IMR-90 (cell line): ENCODE results near the gene DBNL. TPM values are rescaled to one million over a fixed set of nuclear protein-coding genes. Genes with fewer than 3 reads are reported as not detected.
"Not testable (repeated sequence)": the region's sequence is repeated elsewhere in the genome, so short reads cannot be mapped to it uniquely, and the experiment has no call there.

Experiments used
- ATAC-seq: fragments of 200-7000 bp; cut with Tn5 transposase; 2 replicates; pipeline ENCODE4 v1.9.1; 2020; ENCODE audit warnings: low read depth, mild to moderate bottlenecking, moderate library complexity
- BruUV-seq: library from RNA; stranded (reverse); fragments of 400-500 nt; replicated peaks from 2 replicates; lab custom pipeline; 2021; lab: Mats Ljungman, UMichigan
- CTCF ChIA-PET: fragments of 300-600 bp; formaldehyde crosslinking; extraction: SDS; loops from one replicate; lab custom pipeline; 2021; ENCODE audit warnings: antibody characterized with exemption; lab: Yijun Ruan, JAX
- POLR2A ChIA-PET: fragments of 300-600 bp; sonication (Branson Sonifier 250); formaldehyde crosslinking; loops from one replicate; lab custom pipeline; 2022; ENCODE audit warnings: antibody characterized with exemption; ENCODE audit not compliant: unreplicated experiment; lab: Charles Lee
- DNase-seq: peaks from one replicate; pipeline ENCODE4 v3.0.0; 2013
- H2AFZ ChIP-seq: replicated peaks from 2 replicates; pipeline ENCODE3; 2013; ENCODE audit warnings: low read length, mild to moderate bottlenecking; ENCODE audit not compliant: poor library complexity
- H2AK5ac ChIP-seq: 2 replicates; pipeline ENCODE4 v1.6.1; 2013; ENCODE audit warnings: low read depth, low read length, inconsistent platforms
- H2AK9ac ChIP-seq: replicated peaks from 2 replicates; pipeline ENCODE3; 2013; ENCODE audit warnings: mild to moderate bottlenecking, low read depth, low read length, moderate library complexity; ENCODE audit not compliant: poor library complexity
- H2BK120ac ChIP-seq: 2 replicates; pipeline ENCODE4 v1.6.1; 2013; ENCODE audit warnings: low read depth, low read length, inconsistent platforms
- H2BK15ac ChIP-seq: 3 replicates; pipeline ENCODE4 v1.6.1; 2013; ENCODE audit warnings: low read depth, low read length, inconsistent platforms
- H2BK20ac ChIP-seq: 2 replicates; pipeline ENCODE4 v1.6.1; 2013; ENCODE audit warnings: low read depth, mild to moderate bottlenecking, inconsistent platforms, low read length, moderate library complexity
- H2BK5ac ChIP-seq: 2 replicates; pipeline ENCODE4 v1.6.1; 2013; ENCODE audit warnings: mild to moderate bottlenecking, low read depth, low read length, inconsistent platforms; ENCODE audit not compliant: poor library complexity, severe bottlenecking
- H3K14ac ChIP-seq: replicated peaks from 2 replicates; pipeline ENCODE4 v1.6.1; 2013; ENCODE audit warnings: low read depth, low read length, inconsistent platforms
- H3K18ac ChIP-seq: 2 replicates; pipeline ENCODE4 v1.6.1; 2013; ENCODE audit warnings: low read depth, low read length, control low read depth
- H3K23ac ChIP-seq: 2 replicates; pipeline ENCODE4 v1.6.1; 2013; ENCODE audit warnings: low read depth, low read length, inconsistent platforms
- H3K27ac ChIP-seq: 2 replicates; pipeline ENCODE4 v1.5.1; 2013; ENCODE audit warnings: mild to moderate bottlenecking, control low read depth, low read length; ENCODE audit not compliant: insufficient read depth
- H3K27me3 ChIP-seq: 2 replicates; pipeline ENCODE4 v1.6.1; 2013; ENCODE audit warnings: low read length; ENCODE audit not compliant: control insufficient read depth, insufficient read depth
- H3K36me3 ChIP-seq: 2 replicates; pipeline ENCODE4 v1.6.1; 2013; ENCODE audit warnings: low read length, mixed read lengths; ENCODE audit not compliant: control insufficient read depth, insufficient read depth
- H3K4ac ChIP-seq: 2 replicates; pipeline ENCODE4 v1.6.1; 2013; ENCODE audit warnings: low read depth, low read length, inconsistent platforms
- H3K4me1 ChIP-seq: 2 replicates; pipeline ENCODE4 v1.6.1; 2013; ENCODE audit warnings: low read length, mixed read lengths; ENCODE audit not compliant: control insufficient read depth, insufficient read depth
- H3K4me2 ChIP-seq: 2 replicates; pipeline ENCODE4 v1.6.1; 2013; ENCODE audit warnings: low read depth, mild to moderate bottlenecking, control low read depth, low read length, moderate library complexity
- H3K4me3 ChIP-seq: 2 replicates; pipeline ENCODE4 v1.5.1; 2013; ENCODE audit warnings: low read depth, mild to moderate bottlenecking, control low read depth, low read length, moderate library complexity; ENCODE audit not compliant: insufficient read depth
- H3K56ac ChIP-seq: 2 replicates; pipeline ENCODE4 v1.6.1; 2013; ENCODE audit warnings: low read length, inconsistent platforms; ENCODE audit not compliant: insufficient read depth; ENCODE audit errors: extremely low read depth
- H3K79me1 ChIP-seq, 2 experiments: 2 replicates each; pipeline ENCODE4 v1.6.1; 2013; ENCODE audit warnings: low read length in 2 of 2, inconsistent platforms in 1 of 2, low read depth in 1 of 2
- H3K9ac ChIP-seq: 2 replicates; pipeline ENCODE4 v1.6.1; 2013; ENCODE audit warnings: low read depth, low read length, control low read depth
- H3K9me1 ChIP-seq: 2 replicates; pipeline ENCODE4 v1.6.1; 2013; ENCODE audit warnings: low read length, inconsistent platforms; ENCODE audit not compliant: insufficient read depth
- H3K9me3 ChIP-seq: 2 replicates; pipeline ENCODE4 v1.6.1; 2013; ENCODE audit warnings: low read length; ENCODE audit not compliant: control insufficient read depth, insufficient read depth
- H4K20me1 ChIP-seq: 2 replicates; pipeline ENCODE4 v1.6.1; 2013; ENCODE audit warnings: low read length, inconsistent platforms; ENCODE audit not compliant: insufficient read depth
- H4K5ac ChIP-seq: 2 replicates; pipeline ENCODE4 v1.6.1; 2013; ENCODE audit warnings: mild to moderate bottlenecking, low read depth, low read length, control low read depth
- H4K8ac ChIP-seq, 2 experiments: 2 replicates each; pipeline ENCODE4 v1.6.1; 2013; ENCODE audit warnings: low read depth in 2 of 2, low read length in 2 of 2, control low read depth in 1 of 2, inconsistent platforms in 1 of 2
- H4K91ac ChIP-seq: 2 replicates; pipeline ENCODE4 v1.6.1; 2013; ENCODE audit warnings: low read depth, low read length, inconsistent platforms; ENCODE audit not compliant: insufficient read depth
- WGBS, 2 experiments: methylation state at CpG; one replicate each; pipeline versions ENCODE4 v1.1.5 to v1.1.7; 2013; ENCODE audit warnings: missing lambda C conversion rate in 2 of 2; ENCODE audit not compliant: insufficient read length in 1 of 2; ENCODE audit errors: extremely low coverage in 2 of 2; 5-methylcytosine and 5-hydroxymethylcytosine counted together
- dilution Hi-C: fragments of 300-500 bp; cut with HindIII; formaldehyde crosslinking; loops from one replicate; pipeline ENCODE4 v1.14.3; 2018; ENCODE audit warnings: low sequenced_read_pairs; ENCODE audit not compliant: unreplicated experiment
- in situ Hi-C: fragments of 300-500 bp; cut with MboI; formaldehyde crosslinking; loops from 3 replicates; pipeline ENCODE4 v1.14.3; 2019; ENCODE audit warnings: low sequenced_read_pairs, inconsistent platforms, mixed read lengths
- intact Hi-C: fragments of 100-400 bp; cut with micrococcal nuclease; formaldehyde crosslinking; loops from 2 replicates; pipeline ENCODE4 v1.10.0; 2022
- polyA plus RNA-seq, 3 experiments: library from polyadenylated mRNA; depleted of rRNA; stranded (reverse); fragments of >200 nt; gene quantifications; 2 replicates each; pipeline ENCODE4 v1.2.3, GENCODE V29; 2012; ENCODE audit warnings: low replicate concordance in 1 of 3
- total RNA-seq: library from RNA; depleted of rRNA; stranded (reverse); fragments of >200 nt; gene quantifications from 2 replicates; pipeline ENCODE4 v1.2.3, GENCODE V29; 2012

The DBNL gene
- total and polyA plus RNA-seq, 2 of the 4 experiments (the other 2 are of a cell fraction), result 157 to 179 TPM

DNA sequence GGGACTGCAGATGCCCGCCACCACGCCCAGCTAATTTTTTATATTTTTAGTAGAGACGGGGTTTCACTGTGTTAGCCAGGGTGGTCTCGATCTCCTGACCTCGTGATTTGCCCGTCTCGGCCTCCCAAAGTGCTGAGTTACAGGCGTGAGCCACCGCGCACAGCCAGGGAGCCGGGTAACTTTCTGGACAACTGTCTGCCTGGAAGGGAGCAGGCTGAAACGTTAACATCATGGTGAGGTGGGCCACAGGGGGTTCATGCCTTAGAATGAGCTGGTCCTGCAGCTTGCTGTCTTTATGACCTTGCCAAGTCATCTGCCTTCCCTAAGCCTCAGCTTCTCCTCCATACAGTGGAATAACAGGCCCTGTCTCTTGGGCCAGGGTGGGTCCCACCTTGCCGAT is 13.2 kb upstream of the DBNL start:
- H2BK20ac ChIP-seq, H2AK5ac ChIP-seq, H2AK9ac ChIP-seq, H2AFZ ChIP-seq, dilution Hi-C loops, H4K5ac ChIP-seq, H3K27ac ChIP-seq, H4K8ac ChIP-seq, H4K91ac ChIP-seq, H3K36me3 ChIP-seq, H3K23ac ChIP-seq, H3K79me1 ChIP-seq, H2BK5ac ChIP-seq, H3K18ac ChIP-seq, BruUV-seq, in situ Hi-C loops, CTCF ChIA-PET, ATAC-seq, H4K20me1 ChIP-seq, DNase-seq, H3K4me2 ChIP-seq, H3K4ac ChIP-seq, H3K4me3 ChIP-seq, POLR2A ChIA-PET, H2BK120ac ChIP-seq, H3K9ac ChIP-seq, H3K4me1 ChIP-seq, H3K9me1 ChIP-seq, H2BK15ac ChIP-seq, intact Hi-C loops, H3K27me3 ChIP-seq, H3K9me3 ChIP-seq, H3K14ac ChIP-seq, H3K56ac ChIP-seq: not testable (repeated sequence)
- WGBS, 2 experiments, result 56% methylated on average over 4 of the region's 13 CpGs; no CpG with 5 or more reads in 1 of the 2 experiments

DNA sequence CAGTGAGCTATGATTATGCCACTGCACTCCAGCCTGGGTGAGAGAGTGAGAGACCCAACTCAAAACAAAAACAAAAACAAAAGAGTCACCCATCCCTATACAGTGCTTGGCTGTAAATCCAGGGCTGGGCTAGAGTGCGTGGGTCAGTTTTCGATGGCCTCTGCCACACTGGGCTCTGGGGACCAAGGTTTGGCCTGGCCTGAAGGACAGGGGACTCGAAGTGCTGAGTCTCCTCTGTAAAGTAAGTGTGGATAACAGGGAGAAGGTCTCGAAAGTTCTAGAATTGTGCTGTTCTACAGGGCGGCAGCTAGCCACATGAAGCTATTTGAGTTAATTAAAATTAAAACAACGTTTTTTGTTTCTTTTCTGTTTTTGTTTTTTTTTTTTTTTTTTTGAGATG is 12.5 kb upstream of the DBNL start:
- H2BK120ac ChIP-seq, H2BK15ac ChIP-seq, H3K9ac ChIP-seq, DNase-seq, in situ Hi-C loops, H4K91ac ChIP-seq, H4K20me1 ChIP-seq, ATAC-seq, H2AFZ ChIP-seq, H3K4me3 ChIP-seq, H3K14ac ChIP-seq, BruUV-seq, H3K4me2 ChIP-seq, H3K79me1 ChIP-seq, H2AK5ac ChIP-seq, H3K27me3 ChIP-seq, H3K36me3 ChIP-seq, H3K4ac ChIP-seq, dilution Hi-C loops, H4K8ac ChIP-seq, H2AK9ac ChIP-seq, CTCF ChIA-PET, H3K9me3 ChIP-seq, H4K5ac ChIP-seq, H2BK5ac ChIP-seq, H3K9me1 ChIP-seq, POLR2A ChIA-PET, H3K23ac ChIP-seq, H3K18ac ChIP-seq, H3K4me1 ChIP-seq, H3K56ac ChIP-seq, intact Hi-C loops, H3K27ac ChIP-seq, H2BK20ac ChIP-seq: not testable (repeated sequence)
- no CpG with 5 or more reads among the region's 6 CpGs for WGBS, 2 experiments
